ENCODE results near the gene MBTPS2.
"Not testable (repeated sequence)": the region's sequence is repeated elsewhere in the genome, so short reads cannot be mapped to it uniquely, and the experiment has no call there.

The MBTPS2 gene

DNA sequence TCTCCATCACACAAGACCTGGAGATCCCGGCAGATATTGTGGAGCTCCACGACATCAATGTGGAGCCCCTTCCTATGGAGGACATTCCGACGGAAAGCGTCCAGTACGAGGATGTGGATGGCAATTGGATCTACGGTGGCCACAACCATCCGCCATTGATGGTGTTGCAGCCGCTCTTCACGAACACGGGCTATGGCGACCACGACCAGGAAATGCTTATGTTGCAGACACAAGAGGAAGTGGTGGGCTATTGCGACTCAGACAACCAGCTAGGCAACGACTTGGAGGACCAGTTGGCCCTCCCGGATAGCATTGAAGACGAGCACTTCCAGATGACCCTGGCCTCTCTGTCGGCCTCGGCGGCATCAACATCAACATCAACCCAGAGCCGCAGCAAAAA lies 17.1 kb downstream of the MBTPS2 start:
- peaks cover 4% of the 10 kb centered on the region for H3K9me3 Mint-ChIP-seq
- H3K27me3 Mint-ChIP-seq (ENCODE audit: low read depth, poor library complexity): no peaks in the 10 kb centered on the region
- peaks cover 46% of the 10 kb centered on the region for H3K36me3 Mint-ChIP-seq (ENCODE audit: low read depth)
- H3K27ac Mint-ChIP-seq: no peak overlapping the region
- no peak overlapping the region for H3K4me3 Mint-ChIP-seq
- TF ChIP-seq, protein P1, sequence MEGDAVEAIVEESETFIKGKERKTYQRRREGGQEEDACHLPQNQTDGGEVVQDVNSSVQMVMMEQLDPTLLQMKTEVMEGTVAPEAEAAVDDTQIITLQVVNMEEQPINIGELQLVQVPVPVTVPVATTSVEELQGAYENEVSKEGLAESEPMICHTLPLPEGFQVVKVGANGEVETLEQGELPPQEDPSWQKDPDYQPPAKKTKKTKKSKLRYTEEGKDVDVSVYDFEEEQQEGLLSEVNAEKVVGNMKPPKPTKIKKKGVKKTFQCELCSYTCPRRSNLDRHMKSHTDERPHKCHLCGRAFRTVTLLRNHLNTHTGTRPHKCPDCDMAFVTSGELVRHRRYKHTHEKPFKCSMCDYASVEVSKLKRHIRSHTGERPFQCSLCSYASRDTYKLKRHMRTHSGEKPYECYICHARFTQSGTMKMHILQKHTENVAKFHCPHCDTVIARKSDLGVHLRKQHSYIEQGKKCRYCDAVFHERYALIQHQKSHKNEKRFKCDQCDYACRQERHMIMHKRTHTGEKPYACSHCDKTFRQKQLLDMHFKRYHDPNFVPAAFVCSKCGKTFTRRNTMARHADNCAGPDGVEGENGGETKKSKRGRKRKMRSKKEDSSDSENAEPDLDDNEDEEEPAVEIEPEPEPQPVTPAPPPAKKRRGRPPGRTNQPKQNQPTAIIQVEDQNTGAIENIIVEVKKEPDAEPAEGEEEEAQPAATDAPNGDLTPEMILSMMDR (IDR thresholded peaks at IDR 0.05): no peak
- DNase-seq: no peak
- no peaks in the 10 kb centered on the region for H3K4me1 Mint-ChIP-seq

DNA sequence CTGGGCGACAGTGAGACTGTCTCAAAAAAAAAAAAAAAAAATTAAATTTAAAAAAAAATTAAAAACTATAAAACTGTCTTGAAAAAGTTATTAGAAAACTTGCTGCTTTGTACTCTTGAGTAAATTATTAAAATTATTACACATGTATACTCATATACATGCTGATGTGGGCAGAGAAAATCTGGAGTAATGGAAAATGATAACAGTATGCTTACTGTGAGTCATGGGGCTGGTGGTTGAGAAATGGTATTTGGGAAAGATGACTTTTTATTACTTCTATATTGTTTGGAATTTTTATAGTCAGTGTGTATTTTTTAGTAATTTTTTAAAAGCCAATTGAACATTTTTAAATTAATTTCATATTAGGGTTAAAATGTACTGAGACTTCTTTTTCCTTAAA lies 23.8 kb downstream of the MBTPS2 start:
- peaks cover 15% of the 10 kb centered on the region for H3K36me3 Mint-ChIP-seq (ENCODE audit: low read depth)
- no peak overlapping the region for H3K4me3 Mint-ChIP-seq
- TF ChIP-seq, protein P1 (IDR thresholded peaks at IDR 0.05): no peak
- no peaks in the 10 kb centered on the region for H3K4me1 Mint-ChIP-seq
- peaks cover 3% of the 10 kb centered on the region for H3K27me3 Mint-ChIP-seq (ENCODE audit: low read depth, poor library complexity)
- DNase-seq: no peak
- H3K9me3 Mint-ChIP-seq: no peaks in the 10 kb centered on the region
- no peak overlapping the region for H3K27ac Mint-ChIP-seq

DNA sequence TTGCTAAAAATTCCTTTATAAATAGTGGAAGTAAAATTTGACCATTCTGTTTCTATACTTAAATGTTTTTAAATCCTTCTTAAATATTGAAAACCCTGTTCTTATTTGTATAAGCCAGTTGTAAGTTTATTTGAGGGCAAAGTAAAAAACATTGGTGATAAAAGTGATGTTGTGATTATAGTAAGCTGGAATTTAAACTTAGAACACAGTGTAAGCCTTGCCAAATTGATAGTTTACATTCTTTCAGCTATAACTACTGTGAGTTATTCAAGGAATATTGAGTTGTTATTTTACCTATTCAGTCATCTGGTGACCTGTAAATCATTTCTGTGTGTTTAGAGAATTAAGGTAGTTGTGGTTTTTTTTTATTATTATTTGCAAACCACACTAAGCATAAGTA lies 26.0 kb downstream of the MBTPS2 start:
- Mint-ChIP-seq H3K36me3 (ENCODE audit: low read depth) (peaks cover 12% of the 10 kb centered on the region), H3K4me3 (no peak overlapping the region), H3K4me1 (no peaks in the 10 kb centered on the region), H3K9me3 (no peaks in the 10 kb centered on the region), H3K27ac (no peak overlapping the region), H3K27me3 (ENCODE audit: low read depth, poor library complexity) (peaks cover 3% of the 10 kb centered on the region)
- TF ChIP-seq, protein P1 (IDR thresholded peaks at IDR 0.05): no peak
- no peak for DNase-seq

DNA sequence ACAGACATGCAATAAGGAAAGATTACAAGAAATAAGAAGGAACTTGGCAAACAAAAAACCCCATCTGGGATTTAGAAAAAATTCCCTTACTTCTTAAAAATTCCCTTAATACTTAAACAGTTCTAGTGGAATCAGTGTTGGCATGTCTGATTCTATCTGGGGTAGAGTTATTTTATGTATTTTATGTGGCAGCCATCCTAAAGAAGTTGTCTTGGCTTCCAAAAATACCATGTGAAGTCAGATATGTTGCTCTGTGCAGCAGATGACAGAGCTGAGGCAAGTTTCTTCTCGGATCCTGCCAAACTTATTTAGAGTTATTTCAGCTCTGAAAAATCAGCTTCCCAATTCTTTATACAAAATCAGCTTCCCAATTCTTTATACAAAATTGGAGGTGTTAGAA lies 31.1 kb downstream of the MBTPS2 start:
- H3K27me3 Mint-ChIP-seq (ENCODE audit: low read depth, poor library complexity): no peaks in the 10 kb centered on the region
- DNase-seq: no peak
- no peaks in the 10 kb centered on the region for H3K9me3 Mint-ChIP-seq
- H3K27ac Mint-ChIP-seq: no peak overlapping the region
- no peak overlapping the region for H3K4me3 Mint-ChIP-seq
- no peaks in the 10 kb centered on the region for H3K4me1 Mint-ChIP-seq
- TF ChIP-seq, protein P1 (IDR thresholded peaks at IDR 0.05): no peak
- peaks cover 6% of the 10 kb centered on the region for H3K36me3 Mint-ChIP-seq (ENCODE audit: low read depth)

DNA sequence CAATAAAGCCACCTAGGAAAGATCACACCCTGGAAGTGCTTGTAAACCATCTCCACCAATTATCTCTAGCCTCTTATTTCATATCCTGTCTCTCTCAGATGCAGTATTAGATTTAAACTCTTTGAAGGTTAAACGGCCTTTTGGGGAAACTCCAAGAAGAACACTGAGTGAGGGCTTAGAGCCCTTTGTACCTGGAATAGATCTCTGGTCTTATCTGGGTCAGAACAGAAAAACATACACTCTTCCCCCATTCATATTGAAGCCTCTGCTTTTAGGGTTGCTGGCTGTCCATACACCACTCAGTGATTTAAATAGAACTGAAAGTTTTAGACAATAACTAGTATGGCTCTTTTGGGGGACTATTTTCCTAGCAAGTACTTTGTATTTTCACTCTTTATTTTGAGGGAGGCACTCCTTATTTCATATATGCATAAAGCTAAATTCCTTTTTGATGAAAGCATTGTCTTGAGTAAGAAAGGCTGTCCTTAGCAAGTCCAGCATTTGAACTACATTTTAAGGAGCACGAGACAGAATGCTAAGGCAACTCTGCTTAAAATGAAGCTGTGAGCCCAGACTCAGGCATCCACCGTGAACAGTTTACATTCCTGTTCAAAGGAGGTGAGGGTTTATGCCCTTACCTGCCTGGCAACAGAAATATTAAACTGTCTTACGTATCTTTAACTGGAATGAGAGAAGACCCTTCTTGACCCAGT lies 33.8 kb downstream of the MBTPS2 start:
- Mint-ChIP-seq H3K4me1 (no peaks in the 10 kb centered on the region), H3K9me3 (no peaks in the 10 kb centered on the region), H3K4me3 (no peak overlapping the region), H3K36me3 (ENCODE audit: low read depth) (no peaks in the 10 kb centered on the region), H3K27me3 (ENCODE audit: low read depth, poor library complexity) (no peaks in the 10 kb centered on the region), H3K27ac (no peak overlapping the region)
- TF ChIP-seq, protein P1 (IDR thresholded peaks at IDR 0.05): no peak
- no peak for DNase-seq

DNA sequence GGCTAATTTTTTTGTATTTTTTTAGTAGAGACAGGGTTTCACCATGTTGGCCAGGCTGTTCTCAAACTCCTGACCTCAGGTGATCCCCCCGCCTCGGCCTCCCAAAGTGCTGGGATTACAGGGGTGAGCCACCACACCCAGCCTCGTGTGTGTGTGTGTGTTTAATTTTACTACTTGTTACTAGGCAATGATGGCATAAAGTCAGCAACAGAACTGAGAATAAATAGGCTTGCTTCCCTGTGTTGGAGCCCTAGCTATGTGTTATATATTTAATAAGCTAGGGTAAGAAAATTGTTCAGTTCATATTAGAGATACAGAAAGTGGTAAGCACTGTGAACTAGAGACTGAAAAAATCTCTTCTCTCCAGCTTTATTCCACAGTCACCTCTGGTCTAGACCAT lies 34.8 kb downstream of the MBTPS2 start:
- H3K36me3 Mint-ChIP-seq (ENCODE audit: low read depth); H3K4me1 Mint-ChIP-seq; H3K27ac Mint-ChIP-seq; DNase-seq; H3K9me3 Mint-ChIP-seq; H3K27me3 Mint-ChIP-seq (ENCODE audit: low read depth, poor library complexity); H3K4me3 Mint-ChIP-seq: not testable (repeated sequence)
